K562 (cell line): ENCODE results near the gene B9D2. TPM values are rescaled to one million over a fixed set of nuclear protein-coding genes. Genes with fewer than 3 reads are reported as not detected.

Source experiments
- BCL6 ChIP-seq: fragments of 250-450 bp; sonication (Bioruptor Pico); IDR thresholded peaks from 2 replicates; pipeline ENCODE4 v1.4.0; 2020
- HMGN3 ChIP-seq: IDR thresholded peaks from 2 replicates; pipeline ENCODE4 v1.6.1; 2011; ENCODE audit warnings: borderline replicate concordance, low read depth, mild to moderate bottlenecking, mixed read lengths, low read length; ENCODE audit not compliant: insufficient read length; ENCODE audit errors: extremely low read depth
- IRF1 ChIP-seq: sonication (generic); formaldehyde crosslinking; IDR thresholded peaks from 2 replicates; pipeline ENCODE4 v1.8.0; 2022; ENCODE audit warnings: missing genetic modification reagents, mild to moderate bottlenecking, borderline replicate concordance
- MAZ ChIP-seq, 2 experiments: fragments of 450-650 bp in 1 of 2; sonication (generic) in 1 of 2; formaldehyde crosslinking; IDR thresholded peaks in 1 of 2; conservative IDR thresholded peaks in 1 of 2; 2 replicates each; pipeline versions ENCODE4 v1.4.0 to v1.5.0; 2020; ENCODE audit warnings: mild to moderate bottlenecking in 1 of 2, missing genetic modification reagents in 1 of 2
- SRF ChIP-seq, 2 experiments: fragments of 250-450, 450-650 bp in 1 of 2; sonication (Bioruptor Pico) in 1 of 2; sonication (generic) in 1 of 2; formaldehyde crosslinking; IDR thresholded peaks; 2 replicates each; pipeline versions ENCODE4 v1.5.0 to v1.5.1; 2020 to 2022; ENCODE audit warnings: mild to moderate bottlenecking in 1 of 2, missing genetic modification reagents in 1 of 2
- ZFX ChIP-seq: sonication (generic); formaldehyde crosslinking; IDR thresholded peaks from 2 replicates; pipeline ENCODE4 v1.8.0; 2022; ENCODE audit warnings: mild to moderate bottlenecking, missing genetic modification reagents, moderate library complexity
- ZNF507 ChIP-seq: conservative IDR thresholded peaks from 2 replicates; pipeline ENCODE4 v1.6.1; 2017; ENCODE audit warnings: missing genetic modification characterization, missing compliant biosample characterization
- ZNF79 ChIP-seq: fragments of 250-450 bp; sonication (Bioruptor Pico); IDR thresholded peaks from 2 replicates; pipeline ENCODE4 v1.4.0; 2020; ENCODE audit warnings: low read depth, mild to moderate bottlenecking, moderate library complexity
- polyA plus RNA-seq, 8 experiments: library from polyadenylated mRNA; depleted of rRNA in 4 of 8; stranded (reverse) in 5 of 8; unstranded in 3 of 8; fragments of >200 nt; fragmentation: Nextera tagmentation in 2 of 8; fragmentation: Illumina TruSeq in 1 of 8; extraction: Ambion mirVana in 2 of 8; extraction: Trizol in 1 of 8; gene quantifications; 2 replicates each; pipeline versions ENCODE4 v1.2.1 to v1.2.3, GENCODE V29; 2011 to 2014; ENCODE audit warnings: inconsistent platforms in 1 of 8, missing spikeins in 1 of 8
- total RNA-seq, 7 experiments: library from RNA; depleted of rRNA in 6 of 7; stranded (reverse); fragments of >200 nt in 6 of 7; fragmentation: Illumina TruSeq in 2 of 7; extraction: Trizol in 2 of 7; gene quantifications; 2 replicates each; pipeline versions ENCODE4 v1.2.1 to v1.2.3, GENCODE V29; 2011 to 2021; ENCODE audit warnings: low replicate concordance in 1 of 7
- TF ChIP-seq, protein P1 (sequence below), 2 experiments: fragments of 450-650 bp in 1 of 2; sonication (generic) in 1 of 2; formaldehyde crosslinking in 1 of 2; IDR thresholded peaks; 2 replicates each; pipeline versions ENCODE4 v1.7.1 to v1.9.0; 2016 to 2022; ENCODE audit warnings: inconsistent platforms in 1 of 2, mild to moderate bottlenecking in 1 of 2, missing genetic modification reagents in 1 of 2
- TF ChIP-seq, protein P2 (sequence below): sonication (generic); formaldehyde crosslinking; IDR thresholded peaks from 2 replicates; pipeline ENCODE4 v1.8.0; 2022; ENCODE audit warnings: mild to moderate bottlenecking, missing genetic modification reagents, borderline replicate concordance
- TF ChIP-seq, protein P3 (sequence below): fragments of 250-450 bp; sonication (Bioruptor Pico); IDR thresholded peaks from 2 replicates; pipeline ENCODE4 v1.5.0; 2020; ENCODE audit warnings: mild to moderate bottlenecking, borderline replicate concordance

Gene B9D2
- total and polyA plus RNA-seq, 9 of the 15 experiments (the other 6 are each of a cell fraction or from before 2014, with no cell fraction given) = 0.83 to 6.9 (median 2.8) TPM

DNA sequence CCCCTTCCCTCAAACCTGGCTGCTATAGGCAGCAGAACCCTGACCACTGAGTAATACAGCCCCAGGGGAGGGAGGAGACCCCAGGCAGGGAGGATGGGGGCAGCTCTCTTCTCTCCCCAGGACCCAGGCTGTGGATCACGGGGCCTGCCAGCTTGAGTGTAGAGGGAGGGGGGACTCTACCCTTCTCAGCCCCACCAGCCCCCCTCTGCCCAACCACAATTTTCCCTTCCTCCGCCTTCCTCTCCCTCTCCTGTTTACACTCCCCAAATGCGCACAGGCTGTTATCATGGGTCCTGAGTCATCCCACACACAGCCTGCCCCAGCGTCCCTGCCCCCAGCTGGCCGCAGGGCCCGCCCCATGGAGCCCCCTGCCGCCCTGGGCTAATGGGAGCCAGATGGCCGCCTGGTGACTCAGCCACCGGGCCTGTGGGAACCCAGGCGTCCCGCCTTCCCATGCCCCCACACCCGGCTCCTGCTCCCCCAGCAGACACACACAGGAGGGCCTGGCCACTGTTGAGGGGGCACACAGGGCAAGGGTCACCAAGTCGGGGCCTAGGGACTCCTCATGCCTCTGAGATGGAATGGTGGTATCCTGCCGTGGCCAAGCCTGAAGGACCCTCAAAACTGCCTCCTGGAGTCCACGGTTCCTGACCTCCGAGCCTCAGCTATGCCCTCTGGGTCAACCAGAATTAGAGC, 40.4 kb downstream of the B9D2 start (continued):
- TF ChIP-seq, protein P1, sequence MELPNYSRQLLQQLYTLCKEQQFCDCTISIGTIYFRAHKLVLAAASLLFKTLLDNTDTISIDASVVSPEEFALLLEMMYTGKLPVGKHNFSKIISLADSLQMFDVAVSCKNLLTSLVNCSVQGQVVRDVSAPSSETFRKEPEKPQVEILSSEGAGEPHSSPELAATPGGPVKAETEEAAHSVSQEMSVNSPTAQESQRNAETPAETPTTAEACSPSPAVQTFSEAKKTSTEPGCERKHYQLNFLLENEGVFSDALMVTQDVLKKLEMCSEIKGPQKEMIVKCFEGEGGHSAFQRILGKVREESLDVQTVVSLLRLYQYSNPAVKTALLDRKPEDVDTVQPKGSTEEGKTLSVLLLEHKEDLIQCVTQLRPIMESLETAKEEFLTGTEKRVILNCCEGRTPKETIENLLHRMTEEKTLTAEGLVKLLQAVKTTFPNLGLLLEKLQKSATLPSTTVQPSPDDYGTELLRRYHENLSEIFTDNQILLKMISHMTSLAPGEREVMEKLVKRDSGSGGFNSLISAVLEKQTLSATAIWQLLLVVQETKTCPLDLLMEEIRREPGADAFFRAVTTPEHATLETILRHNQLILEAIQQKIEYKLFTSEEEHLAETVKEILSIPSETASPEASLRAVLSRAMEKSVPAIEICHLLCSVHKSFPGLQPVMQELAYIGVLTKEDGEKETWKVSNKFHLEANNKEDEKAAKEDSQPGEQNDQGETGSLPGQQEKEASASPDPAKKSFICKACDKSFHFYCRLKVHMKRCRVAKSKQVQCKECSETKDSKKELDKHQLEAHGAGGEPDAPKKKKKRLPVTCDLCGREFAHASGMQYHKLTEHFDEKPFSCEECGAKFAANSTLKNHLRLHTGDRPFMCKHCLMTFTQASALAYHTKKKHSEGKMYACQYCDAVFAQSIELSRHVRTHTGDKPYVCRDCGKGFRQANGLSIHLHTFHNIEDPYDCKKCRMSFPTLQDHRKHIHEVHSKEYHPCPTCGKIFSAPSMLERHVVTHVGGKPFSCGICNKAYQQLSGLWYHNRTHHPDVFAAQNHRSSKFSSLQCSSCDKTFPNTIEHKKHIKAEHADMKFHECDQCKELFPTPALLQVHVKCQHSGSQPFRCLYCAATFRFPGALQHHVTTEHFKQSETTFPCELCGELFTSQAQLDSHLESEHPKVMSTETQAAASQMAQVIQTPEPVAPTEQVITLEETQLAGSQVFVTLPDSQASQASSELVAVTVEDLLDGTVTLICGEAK (IDR thresholded peaks at IDR 0.05) = no peak
- TF ChIP-seq, protein P1 (CRISPR knock-in tag; IDR thresholded peaks at IDR 0.05) = no peak
- TF ChIP-seq, protein P2, sequence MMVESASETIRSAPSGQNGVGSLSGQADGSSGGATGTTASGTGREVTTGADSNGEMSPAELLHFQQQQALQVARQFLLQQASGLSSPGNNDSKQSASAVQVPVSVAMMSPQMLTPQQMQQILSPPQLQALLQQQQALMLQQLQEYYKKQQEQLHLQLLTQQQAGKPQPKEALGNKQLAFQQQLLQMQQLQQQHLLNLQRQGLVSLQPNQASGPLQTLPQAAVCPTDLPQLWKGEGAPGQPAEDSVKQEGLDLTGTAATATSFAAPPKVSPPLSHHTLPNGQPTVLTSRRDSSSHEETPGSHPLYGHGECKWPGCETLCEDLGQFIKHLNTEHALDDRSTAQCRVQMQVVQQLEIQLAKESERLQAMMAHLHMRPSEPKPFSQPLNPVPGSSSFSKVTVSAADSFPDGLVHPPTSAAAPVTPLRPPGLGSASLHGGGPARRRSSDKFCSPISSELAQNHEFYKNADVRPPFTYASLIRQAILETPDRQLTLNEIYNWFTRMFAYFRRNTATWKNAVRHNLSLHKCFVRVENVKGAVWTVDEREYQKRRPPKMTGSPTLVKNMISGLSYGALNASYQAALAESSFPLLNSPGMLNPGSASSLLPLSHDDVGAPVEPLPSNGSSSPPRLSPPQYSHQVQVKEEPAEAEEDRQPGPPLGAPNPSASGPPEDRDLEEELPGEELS (CRISPR knock-in tag) = no peak; the same call in 1 of the 2 replicates
- peak; percentile 85 to 92 for TF ChIP-seq MAZ (CRISPR knock-in tag; conservative IDR thresholded peaks at IDR 0.05 in 1 of 2, IDR thresholded peaks at IDR 0.05 in 1 of 2)
- no peak for TF ChIP-seq ZNF507 (tag)
- peak in 1 of 2 experiments; percentile 77; a peak in 1 of 4 replicates for TF ChIP-seq SRF (CRISPR knock-in tag; IDR thresholded peaks at IDR 0.05)
- peak; percentile 70 for TF ChIP-seq ZFX (CRISPR knock-in tag)
- TF ChIP-seq BCL6 (CRISPR knock-in tag) = no peak
- TF ChIP-seq ZNF79 (CRISPR knock-in tag) = no peak
- no peak for TF ChIP-seq IRF1 (CRISPR knock-in tag)
- peak; percentile 98 for TF ChIP-seq HMGN3
- TF ChIP-seq, protein P3, sequence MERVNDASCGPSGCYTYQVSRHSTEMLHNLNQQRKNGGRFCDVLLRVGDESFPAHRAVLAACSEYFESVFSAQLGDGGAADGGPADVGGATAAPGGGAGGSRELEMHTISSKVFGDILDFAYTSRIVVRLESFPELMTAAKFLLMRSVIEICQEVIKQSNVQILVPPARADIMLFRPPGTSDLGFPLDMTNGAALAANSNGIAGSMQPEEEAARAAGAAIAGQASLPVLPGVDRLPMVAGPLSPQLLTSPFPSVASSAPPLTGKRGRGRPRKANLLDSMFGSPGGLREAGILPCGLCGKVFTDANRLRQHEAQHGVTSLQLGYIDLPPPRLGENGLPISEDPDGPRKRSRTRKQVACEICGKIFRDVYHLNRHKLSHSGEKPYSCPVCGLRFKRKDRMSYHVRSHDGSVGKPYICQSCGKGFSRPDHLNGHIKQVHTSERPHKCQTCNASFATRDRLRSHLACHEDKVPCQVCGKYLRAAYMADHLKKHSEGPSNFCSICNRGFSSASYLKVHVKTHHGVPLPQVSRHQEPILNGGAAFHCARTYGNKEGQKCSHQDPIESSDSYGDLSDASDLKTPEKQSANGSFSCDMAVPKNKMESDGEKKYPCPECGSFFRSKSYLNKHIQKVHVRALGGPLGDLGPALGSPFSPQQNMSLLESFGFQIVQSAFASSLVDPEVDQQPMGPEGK (CRISPR knock-in tag) = no peak; the same call in 1 of the 2 replicates
